NT2/D1 (cell line): ENCODE results near the gene MPLKIP.

ENCODE experiments used
- DNase-seq: peaks from one replicate; pipeline ENCODE4 v3.0.0-alpha.2; 2011; ENCODE audit warnings: low read depth, low spot score
- H3K27me3 ChIP-seq: 2 replicates; pipeline ENCODE4 v1.6.0; 2011; ENCODE audit warnings: mild to moderate bottlenecking; ENCODE audit not compliant: insufficient read length, insufficient read depth
- H3K36me3 ChIP-seq: 2 replicates; pipeline ENCODE4 v1.6.1; 2011; ENCODE audit warnings: mild to moderate bottlenecking, low read length, mixed read lengths; ENCODE audit not compliant: insufficient read depth, insufficient read length
- H3K4me1 ChIP-seq: 2 replicates; pipeline ENCODE4 v1.5.1; 2011; ENCODE audit not compliant: insufficient read depth, insufficient read length
- H3K4me3 ChIP-seq: 2 replicates; pipeline ENCODE4 v1.5.1; 2011; ENCODE audit warnings: low read depth; ENCODE audit not compliant: insufficient read length
- H3K9ac ChIP-seq: 2 replicates; pipeline ENCODE4 v1.6.0; 2011; ENCODE audit warnings: low read depth; ENCODE audit not compliant: insufficient read length
- H3K9me3 ChIP-seq: 2 replicates; pipeline ENCODE4 v1.5.1; 2011; ENCODE audit warnings: mild to moderate bottlenecking, low read length; ENCODE audit not compliant: insufficient read depth
- SUZ12 ChIP-seq: IDR thresholded peaks from 2 replicates; pipeline ENCODE4 v1.6.1; 2011; ENCODE audit not compliant: insufficient read length, insufficient read depth; ENCODE audit errors: extremely low read depth
- YY1 ChIP-seq: IDR thresholded peaks from 2 replicates; pipeline ENCODE4 v1.6.1; 2011; ENCODE audit not compliant: insufficient read length, insufficient read depth
- ZNF274 ChIP-seq: IDR thresholded peaks from 2 replicates; pipeline ENCODE4 v1.6.1; 2011; ENCODE audit warnings: mild to moderate bottlenecking, low read depth, low read length

Gene MPLKIP

GRCh38 chr7:40115936-40116335 lies 18.5 kb downstream of the MPLKIP start:
- TF ChIP-seq YY1 (no peak), ZNF274 (no peak), SUZ12 (no peak)
- no peaks in the 10 kb centered on the region for H3K4me1 ChIP-seq
- no peaks in the 10 kb centered on the region for H3K27me3 ChIP-seq
- no peak overlapping the region for H3K9ac ChIP-seq
- no peaks in the 10 kb centered on the region for H3K9me3 ChIP-seq
- H3K36me3 ChIP-seq, result peaks cover 6% of the 10 kb centered on the region
- DNase-seq, result no peak
- no peak overlapping the region for H3K4me3 ChIP-seq

GRCh38 chr7:40105879-40106473 lies 28.4 kb downstream of the MPLKIP start:
- Histone ChIP-seq H3K27me3 (no peaks in the 10 kb centered on the region), H3K4me3 (no peak overlapping the region), H3K9ac (no peak overlapping the region), H3K9me3 (no peaks in the 10 kb centered on the region), H3K4me1 (no peaks in the 10 kb centered on the region), H3K36me3 (no peaks in the 10 kb centered on the region)
- TF ChIP-seq ZNF274 (no peak), YY1 (no peak), SUZ12 (no peak)
- no peak for DNase-seq

DNA sequence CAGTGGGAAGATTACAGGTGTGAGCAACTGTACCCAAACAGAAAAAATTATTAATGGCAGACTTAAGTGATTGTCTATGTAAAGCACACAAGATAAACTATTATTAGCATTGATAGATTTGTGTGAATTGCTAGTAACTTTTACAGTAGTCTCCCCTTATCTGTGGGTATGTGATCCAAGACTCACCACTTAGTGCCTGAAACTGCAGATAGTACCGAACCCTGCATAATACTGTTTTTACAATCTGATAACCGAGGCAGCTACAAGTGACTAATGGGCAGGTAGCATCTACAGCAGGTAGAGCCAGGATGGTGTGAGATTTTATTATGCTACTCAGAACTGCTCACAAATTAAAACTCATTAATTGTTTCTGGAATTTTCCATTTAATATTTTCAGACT lies 31.5 kb downstream of the MPLKIP start:
- Histone ChIP-seq H3K4me1 (no peaks in the 10 kb centered on the region), H3K4me3 (no peak overlapping the region), H3K9ac (no peak overlapping the region), H3K9me3 (no peaks in the 10 kb centered on the region), H3K36me3 (no peaks in the 10 kb centered on the region), H3K27me3 (no peaks in the 10 kb centered on the region)
- no peak for TF ChIP-seq SUZ12
- TF ChIP-seq YY1, result no peak
- no peak for TF ChIP-seq ZNF274
- no peak for DNase-seq

- H3K36me3 ChIP-seq, result peaks cover 8% of the 10 kb centered on the region
- TF ChIP-seq YY1 (no peak), SUZ12 (no peak), ZNF274 (no peak)
- no peak for DNase-seq
These were observed 33.2 kb downstream of the MPLKIP start for GRCh38 chr7:40101201-40101600.

GRCh38 chr7:40099837-40100236 lies 34.6 kb downstream of the MPLKIP start:
- no peak for TF ChIP-seq ZNF274
- TF ChIP-seq YY1, result no peak
- TF ChIP-seq SUZ12, result no peak
- Histone ChIP-seq H3K4me1 (no peaks in the 10 kb centered on the region), H3K36me3 (peaks cover 16% of the 10 kb centered on the region)

More at GRCh38 chr7:40101201-40101600, 33.2 kb downstream of the MPLKIP start:
- Histone ChIP-seq H3K27me3 (no peaks in the 10 kb centered on the region), H3K9me3 (no peaks in the 10 kb centered on the region), H3K4me1 (no peaks in the 10 kb centered on the region), H3K4me3 (no peak overlapping the region), H3K9ac (no peak overlapping the region)

GRCh38 chr7:40098810-40099209 lies 35.6 kb downstream of the MPLKIP start:
- H3K9me3 ChIP-seq, result no peaks in the 10 kb centered on the region
- no peaks in the 10 kb centered on the region for H3K27me3 ChIP-seq
- H3K4me3 ChIP-seq, result no peak overlapping the region
- H3K36me3 ChIP-seq, result peaks cover 26% of the 10 kb centered on the region
- DNase-seq, result no peak
- no peaks in the 10 kb centered on the region for H3K4me1 ChIP-seq
- H3K9ac ChIP-seq, result no peak overlapping the region
- TF ChIP-seq YY1, result no peak
- TF ChIP-seq ZNF274, result no peak
- no peak for TF ChIP-seq SUZ12

More at GRCh38 chr7:40099837-40100236, 34.6 kb downstream of the MPLKIP start:
- H3K4me3 ChIP-seq, result no peak overlapping the region
- H3K27me3 ChIP-seq, result no peaks in the 10 kb centered on the region
- no peak overlapping the region for H3K9ac ChIP-seq
- H3K9me3 ChIP-seq, result no peaks in the 10 kb centered on the region
- DNase-seq, result no peak

DNA sequence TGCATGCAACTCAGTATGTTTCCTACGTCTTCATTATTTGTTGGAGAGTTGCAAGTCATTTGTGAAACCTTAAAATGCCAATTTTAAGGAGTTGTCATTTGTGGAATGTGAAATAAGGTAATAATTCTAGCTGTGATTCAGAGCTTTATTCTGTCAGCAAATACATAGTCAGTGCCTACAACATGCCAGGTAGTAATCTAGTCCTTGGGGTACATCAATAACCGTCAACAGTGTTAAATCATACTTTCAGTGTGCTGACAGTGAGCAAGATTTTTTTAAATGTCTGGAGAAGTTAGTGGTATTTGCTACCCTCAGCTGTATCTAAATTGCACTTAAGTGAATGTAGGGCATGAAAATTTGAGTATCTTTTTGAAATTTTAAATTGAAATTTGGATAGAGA lies 36.7 kb downstream of the MPLKIP start:
- H3K36me3 ChIP-seq, result peaks cover 36% of the 10 kb centered on the region
- H3K4me3 ChIP-seq, result no peak overlapping the region
- TF ChIP-seq ZNF274, result no peak
- TF ChIP-seq YY1, result no peak
- TF ChIP-seq SUZ12, result no peak
- DNase-seq, result no peak
- H3K9ac ChIP-seq, result no peak overlapping the region
- no peaks in the 10 kb centered on the region for H3K9me3 ChIP-seq
- no peaks in the 10 kb centered on the region for H3K4me1 ChIP-seq
- H3K27me3 ChIP-seq, result no peaks in the 10 kb centered on the region
